Ovary (tissue), 9 donors: ENCODE measurements around the gene IL1RAPL1. TPM values are rescaled to one million over a fixed set of nuclear protein-coding genes. Genes with fewer than 3 reads are reported as not detected.

Experiments used
- DNase-seq, 5 donors: peaks; one replicate each; pipeline ENCODE4 v3.0.0-alpha.2; 2019 to 2020
- H3K27ac ChIP-seq, 2 donors: fragments of 200-600 bp; one replicate each; pipeline versions ENCODE4 v1.5.1 to v1.8.0; 2019 to 2022
- H3K27me3 ChIP-seq: fragments of 200-600 bp; one replicate; pipeline ENCODE4 v1.8.0; 2022
- H3K36me3 ChIP-seq: fragments of 200-600 bp; sonication (generic); one replicate; pipeline ENCODE4 v1.5.1; 2019
- H3K4me1 ChIP-seq: one replicate; pipeline ENCODE4 v1.8.1; 2013; ENCODE audit warnings: mild to moderate bottlenecking, moderate library complexity; ENCODE audit not compliant: insufficient read depth
- H3K4me3 ChIP-seq: fragments of 200-600 bp; sonication (generic); one replicate; pipeline ENCODE4 v1.5.1; 2017
- H3K9me3 ChIP-seq, 2 donors: fragments of 200-600 bp in 1 of 2; sonication (generic) in 1 of 2; one replicate each; pipeline versions ENCODE4 v1.5.1 to v1.8.1; 2013 to 2019; ENCODE audit warnings: mild to moderate bottlenecking in 1 of 2, moderate library complexity in 1 of 2
- EP300 ChIP-seq: sonication (generic); formaldehyde crosslinking; IDR thresholded peaks from one replicate; pipeline ENCODE4 v1.6.1; 2017; ENCODE audit warnings: antibody characterized with exemption
- POLR2A ChIP-seq: fragments of 450-650 bp; IDR thresholded peaks from one replicate; pipeline ENCODE4 v1.6.1; 2017; ENCODE audit warnings: antibody characterized with exemption, mild to moderate bottlenecking, moderate library complexity
- whole genome bisulfite sequencing, 3 donors: extraction: QIAGEN DNeasy Blood & Tissue Kit in 1 of 3; methylation state at CpG; one replicate each; pipeline versions ENCODE4 v1.1.5 to v1.1.7; 2013 to 2017; 5-methylcytosine and 5-hydroxymethylcytosine counted together
- intact Hi-C, 4 donors: fragments of 100-400 bp; cut with DNase I; formaldehyde crosslinking; loops; one replicate each; pipeline versions ENCODE4 v1.11.0 to v1.15.1; 2022 to 2023
- polyA plus RNA-seq, 2 donors: library from polyadenylated mRNA; stranded (reverse); fragments of 200-250 nt in 1 of 2; fragments of 350-450 nt in 1 of 2; fragmentation: Illumina TruSeq in 1 of 2; extraction: RNeasy Lipid Tissue Mini Kit (QIAGEN cat#74804) in 1 of 2; gene quantifications; one replicate each; pipeline ENCODE4 v1.2.3, GENCODE V29; 2013 to 2014
- total RNA-seq, 7 donors: library from RNA; depleted of rRNA in 2 of 7; stranded (reverse); fragments of >200 nt in 2 of 7; fragmentation: NEBNext Ultra II Directional in 3 of 7; extraction: Animal tissue kit (Norgen Biotek cat#: 25700) in 3 of 7; gene quantifications; one replicate each; pipeline versions ENCODE4 v1.1.0 to v1.2.4, GENCODE V29; 2016 to 2023
- TF ChIP-seq, protein P1 (sequence below), 3 donors: fragments of 450-650 bp in 2 of 3; fragments of 200-600 bp in 1 of 3; IDR thresholded peaks; one replicate each; pipeline versions ENCODE4 v1.5.1 to v1.8.0; 2016 to 2022; ENCODE audit warnings: antibody characterized with exemption in 3 of 3, mild to moderate bottlenecking in 1 of 3
- donor health status: DM: no; HTN: no; CAD: no; lungs with moderate emphysema.
- donor health status: DM: no; HTN: no; CAD: no.
- donor health status: Bipolar disorder and iron deficiency.
- donor health status: DM: yes; HTN: yes; CAD: no.
- donor health status: DM: no; HTN: no; CAD: no.
- donor health status: DM: yes; HTN: yes; CAD: no.

IL1RAPL1 gene
- total and polyA plus RNA-seq, 9 donors, result 0.23 to 1.3 (median 0.61) TPM

DNA sequence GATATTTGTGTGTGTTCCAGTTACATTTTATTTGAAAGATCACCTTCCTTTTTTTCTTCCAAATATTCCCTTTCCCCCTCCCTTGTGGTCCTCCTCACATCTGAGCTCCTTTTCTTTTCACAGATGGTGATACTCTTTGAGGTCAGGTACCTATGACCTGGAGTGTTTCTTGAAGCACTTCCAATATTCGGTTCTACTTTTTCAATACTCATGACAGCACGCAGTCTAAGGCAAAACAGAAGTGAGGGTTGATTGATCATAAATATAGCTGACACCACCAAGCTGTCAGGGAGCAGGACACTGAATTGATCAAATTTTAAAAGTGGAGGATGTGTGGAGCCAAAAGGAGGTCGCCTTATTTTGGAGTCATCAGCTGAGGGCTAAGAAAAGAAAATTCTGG is 1293.7 kb downstream of the IL1RAPL1 start:
- intact Hi-C loops, result no loop called here
- TF ChIP-seq, protein P1, sequence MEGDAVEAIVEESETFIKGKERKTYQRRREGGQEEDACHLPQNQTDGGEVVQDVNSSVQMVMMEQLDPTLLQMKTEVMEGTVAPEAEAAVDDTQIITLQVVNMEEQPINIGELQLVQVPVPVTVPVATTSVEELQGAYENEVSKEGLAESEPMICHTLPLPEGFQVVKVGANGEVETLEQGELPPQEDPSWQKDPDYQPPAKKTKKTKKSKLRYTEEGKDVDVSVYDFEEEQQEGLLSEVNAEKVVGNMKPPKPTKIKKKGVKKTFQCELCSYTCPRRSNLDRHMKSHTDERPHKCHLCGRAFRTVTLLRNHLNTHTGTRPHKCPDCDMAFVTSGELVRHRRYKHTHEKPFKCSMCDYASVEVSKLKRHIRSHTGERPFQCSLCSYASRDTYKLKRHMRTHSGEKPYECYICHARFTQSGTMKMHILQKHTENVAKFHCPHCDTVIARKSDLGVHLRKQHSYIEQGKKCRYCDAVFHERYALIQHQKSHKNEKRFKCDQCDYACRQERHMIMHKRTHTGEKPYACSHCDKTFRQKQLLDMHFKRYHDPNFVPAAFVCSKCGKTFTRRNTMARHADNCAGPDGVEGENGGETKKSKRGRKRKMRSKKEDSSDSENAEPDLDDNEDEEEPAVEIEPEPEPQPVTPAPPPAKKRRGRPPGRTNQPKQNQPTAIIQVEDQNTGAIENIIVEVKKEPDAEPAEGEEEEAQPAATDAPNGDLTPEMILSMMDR (IDR thresholded peaks at IDR 0.05), result no peak
- TF ChIP-seq EP300 (no peak), POLR2A (no peak)
- Histone ChIP-seq H3K4me1 (no peaks in the 10 kb centered on the region), H3K4me3 (no peak overlapping the region), H3K36me3 (no peaks in the 10 kb centered on the region), H3K9me3 (no peaks in the 10 kb centered on the region), H3K27me3 (no peaks in the 10 kb centered on the region), H3K27ac (no peak overlapping the region)
- 59 to 70% (median 61%) methylated on average over 3 of the region's 3 CpGs for WGBS, 3 donors
- no peak for DNase-seq

GRCh38 chrX:29890004-29890403 is 1302.8 kb downstream of the IL1RAPL1 start:
- 74 to 85% (median 76%) methylated on average over 2 of the region's 2 CpGs for WGBS, 3 donors
- Histone ChIP-seq H3K4me3 (no peak overlapping the region), H3K27me3 (no peaks in the 10 kb centered on the region), H3K27ac (no peak overlapping the region), H3K4me1 (no peaks in the 10 kb centered on the region), H3K9me3 (no peaks in the 10 kb centered on the region), H3K36me3 (no peaks in the 10 kb centered on the region)
- intact Hi-C loops, result no loop called here
- TF ChIP-seq EP300 (no peak), POLR2A (no peak)
- TF ChIP-seq, protein P1 (IDR thresholded peaks at IDR 0.05), result no peak
- no peak for DNase-seq

GRCh38 chrX:29890646-29891200 is 1303.5 kb downstream of the IL1RAPL1 start:
- DNase-seq, result no peak
- H3K36me3 ChIP-seq, result no peaks in the 10 kb centered on the region
- no peak overlapping the region for H3K27ac ChIP-seq
- intact Hi-C loops, result no loop called here
- 61 to 74% (median 70%) methylated on average over 2 of the region's 2 CpGs for WGBS, 3 donors
- H3K9me3 ChIP-seq, result no peaks in the 10 kb centered on the region
- no peak for TF ChIP-seq EP300
- TF ChIP-seq POLR2A, result no peak
- TF ChIP-seq, protein P1 (IDR thresholded peaks at IDR 0.05), result no peak
- H3K4me1 ChIP-seq, result no peaks in the 10 kb centered on the region
- H3K27me3 ChIP-seq, result no peaks in the 10 kb centered on the region
- H3K4me3 ChIP-seq, result no peak overlapping the region

DNA sequence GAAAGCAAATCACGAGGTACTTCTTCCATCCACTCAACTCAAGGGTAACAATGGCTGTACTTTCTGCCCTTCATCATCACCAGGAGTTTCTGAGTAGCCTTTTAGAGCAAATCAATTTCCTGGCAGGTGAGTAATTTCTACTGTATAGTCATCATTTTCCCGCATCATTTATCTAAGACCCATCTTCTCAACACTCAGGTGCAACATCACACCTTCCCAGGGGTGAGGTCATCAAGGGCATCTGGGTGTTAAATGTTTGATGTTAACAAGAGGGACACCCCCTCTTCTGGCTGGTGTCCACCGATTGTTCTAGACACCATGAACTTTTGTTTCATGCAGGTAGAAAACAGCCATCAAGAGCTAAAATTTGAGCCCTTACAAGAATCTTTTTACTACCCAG is 1314.8 kb downstream of the IL1RAPL1 start:
- Histone ChIP-seq H3K4me1 (no peaks in the 10 kb centered on the region), H3K27me3 (no peaks in the 10 kb centered on the region), H3K9me3 (no peaks in the 10 kb centered on the region), H3K4me3 (no peak overlapping the region), H3K27ac (no peak overlapping the region), H3K36me3 (no peaks in the 10 kb centered on the region)
- TF ChIP-seq, protein P1 (IDR thresholded peaks at IDR 0.05), result no peak
- TF ChIP-seq POLR2A, result no peak
- no peak for TF ChIP-seq EP300
- WGBS, 3 donors, result 61 to 69% (median 65%) methylated on average over 3 of the region's 3 CpGs
- intact Hi-C loops, result no loop called here
- DNase-seq, result no peak
